HFF-Myc (cell line): ENCODE results near the gene MEGF11.

Source experiments
- DNase-seq: peaks from one replicate; pipeline ENCODE4 v3.0.0-alpha.2; 2011; ENCODE audit warnings: low read depth; ENCODE audit errors: extremely low read depth
- H3K4me3 ChIP-seq: replicated peaks from 2 replicates; pipeline ENCODE4 v1.5.1; 2011; ENCODE audit warnings: low read depth, mild to moderate bottlenecking, control low read depth, low read length
- CTCF ChIP-seq: IDR thresholded peaks from 2 replicates; pipeline ENCODE4 v1.5.1; 2012; ENCODE audit warnings: mild to moderate bottlenecking, low read depth, low read length, control low read depth; ENCODE audit errors: missing control alignments

MEGF11 gene

GRCh38 chr15:65845826-65846519, 407.6 kb downstream of the MEGF11 start:
- no peak for DNase-seq
- no peak for TF ChIP-seq CTCF
- H3K4me3 ChIP-seq: no peak overlapping the region
